GM21447 (cell line): ENCODE results near the gene MBLAC1.
"Not testable (repeated sequence)": the region's sequence is repeated elsewhere in the genome, so short reads cannot be mapped to it uniquely, and the experiment has no call there.

Experiments
- ATAC-seq: cut with Tn5 transposase; IDR thresholded peaks from one replicate; pipeline ENCODE4 v1.9.1; 2021; ENCODE audit not compliant: unreplicated experiment

Gene MBLAC1

DNA sequence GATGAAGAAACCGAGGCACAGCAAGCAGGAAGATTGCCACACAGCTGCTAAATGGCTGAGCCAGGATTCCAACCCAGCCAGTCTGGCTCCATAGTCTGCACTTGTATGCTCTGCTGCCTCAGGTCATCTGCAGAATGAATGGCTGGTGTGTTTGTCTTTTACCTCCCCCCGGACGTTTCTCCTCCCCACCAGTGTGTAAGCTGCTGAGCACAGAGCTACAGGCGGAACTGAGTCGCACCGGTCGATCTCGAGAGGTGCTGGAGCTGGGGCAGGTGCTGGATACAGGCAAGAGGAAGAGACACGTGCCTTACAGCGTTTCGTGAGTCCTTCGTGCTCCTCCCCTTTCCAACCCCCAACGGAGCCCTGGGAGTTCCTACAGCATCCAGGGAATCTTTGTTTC lies 4.7 kb upstream of the MBLAC1 start:
- ATAC-seq = no peak

DNA sequence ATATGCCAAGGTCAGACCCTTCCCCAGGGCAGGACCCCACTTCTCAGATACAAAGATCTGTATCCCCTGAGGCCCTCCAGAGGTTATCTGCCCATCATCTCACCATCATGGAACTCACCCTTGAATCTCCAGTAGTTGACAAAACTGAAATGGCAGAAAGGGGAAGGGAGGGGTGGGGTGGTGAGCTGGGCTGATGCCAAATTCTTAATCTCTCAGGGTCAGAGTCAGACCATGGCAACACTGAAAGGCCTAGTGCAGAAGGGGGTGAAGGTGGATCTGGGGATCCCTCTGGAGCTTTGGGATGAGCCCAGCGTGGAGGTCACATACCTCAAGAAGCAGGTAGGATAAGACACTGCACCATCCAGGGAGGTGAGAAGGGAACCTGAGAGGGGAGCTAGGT lies 4.2 kb upstream of the MBLAC1 start:
- no peak for ATAC-seq

DNA sequence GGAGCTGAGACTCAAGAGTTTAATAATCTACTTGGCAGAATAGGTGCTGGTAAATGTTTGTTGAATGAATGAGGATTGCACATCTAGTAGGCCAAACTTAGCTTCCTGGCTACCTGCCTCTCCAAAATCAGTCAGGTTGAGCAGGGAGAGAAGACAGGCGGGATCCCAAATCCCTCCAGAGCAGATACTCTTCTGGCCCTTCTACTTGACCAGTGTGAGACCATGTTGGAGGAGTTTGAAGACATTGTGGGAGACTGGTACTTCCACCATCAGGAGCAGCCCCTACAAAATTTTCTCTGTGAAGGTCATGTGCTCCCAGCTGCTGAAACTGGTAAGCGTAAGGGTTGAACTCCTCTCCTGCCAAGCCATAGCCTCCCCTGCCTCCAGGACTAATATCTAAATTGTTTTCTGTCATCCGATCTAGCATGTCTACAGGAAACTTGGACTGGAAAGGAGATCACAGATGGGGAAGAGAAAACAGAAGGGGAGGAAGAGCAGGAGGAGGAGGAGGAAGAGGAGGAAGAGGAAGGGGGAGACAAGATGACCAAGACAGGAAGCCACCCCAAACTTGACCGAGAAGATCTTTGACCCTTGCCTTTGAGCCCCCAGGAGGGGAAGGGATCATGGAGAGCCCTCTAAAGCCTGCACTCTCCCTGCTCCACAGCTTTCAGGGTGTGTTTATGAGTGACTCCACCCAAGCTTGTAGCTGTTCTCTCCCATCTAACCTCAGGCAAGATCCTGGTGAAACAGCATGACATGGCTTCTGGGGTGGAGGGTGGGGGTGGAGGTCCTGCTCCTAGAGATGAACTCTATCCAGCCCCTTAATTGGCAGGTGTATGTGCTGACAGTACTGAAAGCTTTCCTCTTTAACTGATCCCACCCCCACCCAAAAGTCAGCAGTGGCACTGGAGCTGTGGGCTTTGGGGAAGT lies 2.2 kb upstream of the MBLAC1 start:
- ATAC-seq = no peak

DNA sequence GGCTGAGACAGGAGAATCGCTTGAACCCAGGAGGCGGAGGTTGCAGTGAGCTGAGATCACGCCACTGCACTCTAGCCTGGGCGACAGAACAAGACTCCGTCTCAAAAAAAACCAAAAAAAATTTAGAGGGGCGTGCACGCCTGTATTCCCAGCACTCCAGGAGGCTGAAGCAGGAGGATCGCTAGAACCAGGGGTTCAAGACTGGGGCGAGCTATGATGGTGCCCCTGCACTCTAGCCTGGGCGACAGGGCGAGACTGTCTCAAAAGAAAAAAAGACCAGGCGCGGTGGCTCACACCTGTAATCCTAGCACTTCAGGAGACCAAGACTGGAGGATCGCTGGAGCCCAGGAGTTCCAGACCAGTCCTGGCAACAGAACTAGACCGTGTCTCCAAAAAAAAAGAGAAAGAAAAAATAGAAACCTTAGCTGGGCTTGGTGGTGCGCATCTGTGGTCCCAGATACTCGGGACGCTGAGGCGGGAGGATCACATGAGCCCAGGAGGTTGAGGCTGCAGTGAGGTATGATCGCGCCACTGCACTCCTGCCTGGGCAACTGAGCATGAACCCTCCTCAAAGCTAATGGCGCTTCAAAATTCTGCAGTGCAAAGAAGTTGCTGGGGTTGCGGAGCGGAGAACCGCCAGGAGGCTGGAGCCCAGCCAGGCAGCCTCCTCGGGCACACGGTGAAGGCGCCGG lies 382 bp upstream of the MBLAC1 start:
- no peak for ATAC-seq

DNA sequence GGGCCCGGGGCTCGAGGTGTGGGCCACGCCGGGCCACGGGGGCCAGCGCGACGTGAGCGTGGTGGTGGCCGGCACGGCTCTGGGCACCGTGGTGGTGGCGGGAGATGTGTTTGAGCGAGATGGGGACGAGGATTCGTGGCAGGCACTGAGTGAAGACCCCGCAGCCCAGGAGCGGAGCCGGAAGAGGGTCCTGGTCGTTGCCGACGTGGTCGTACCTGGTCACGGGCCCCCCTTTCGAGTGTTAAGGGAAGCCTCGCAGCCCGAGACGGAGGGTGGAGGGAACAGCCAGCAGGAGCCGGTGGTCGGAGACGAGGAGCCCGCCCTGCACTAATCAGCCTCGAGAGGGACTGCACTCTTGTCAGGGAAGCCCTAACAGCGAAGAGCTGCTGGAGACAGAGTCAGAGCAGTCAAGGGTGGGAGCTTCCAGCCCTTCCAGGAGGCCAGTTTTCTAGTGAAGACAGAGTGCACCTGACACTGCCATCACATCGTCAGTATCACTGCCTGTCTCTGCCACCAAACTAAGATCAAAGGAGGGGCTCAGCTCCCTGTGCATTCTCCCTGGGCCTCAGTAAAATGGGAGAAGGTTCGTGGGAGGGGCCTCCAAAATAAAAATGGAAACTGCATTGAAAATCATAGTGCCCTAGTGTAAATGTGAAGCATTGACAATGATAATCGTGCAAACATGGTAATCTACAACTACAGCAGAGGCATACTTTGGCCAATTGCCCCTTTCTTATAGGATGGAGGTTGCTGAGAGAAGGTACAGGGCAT lies 1.3 kb downstream of the MBLAC1 start:
- no peak for ATAC-seq

DNA sequence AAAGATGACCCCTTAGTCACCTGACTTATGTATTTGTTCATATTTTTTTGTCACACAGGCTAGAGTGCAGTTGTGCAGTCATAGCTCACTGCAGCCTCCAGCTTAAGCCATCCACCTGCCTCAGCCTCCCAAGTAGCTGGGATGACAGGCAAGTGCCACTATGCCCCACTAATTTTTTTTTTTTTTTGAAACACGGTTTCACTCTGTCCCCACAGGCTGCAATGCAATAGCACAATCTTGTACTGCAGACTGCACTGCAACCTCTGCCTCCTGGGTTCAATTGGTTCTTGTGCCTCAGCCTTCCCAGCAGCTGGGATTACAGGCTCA lies 1.8 kb downstream of the MBLAC1 start:
- ATAC-seq = no peak

DNA sequence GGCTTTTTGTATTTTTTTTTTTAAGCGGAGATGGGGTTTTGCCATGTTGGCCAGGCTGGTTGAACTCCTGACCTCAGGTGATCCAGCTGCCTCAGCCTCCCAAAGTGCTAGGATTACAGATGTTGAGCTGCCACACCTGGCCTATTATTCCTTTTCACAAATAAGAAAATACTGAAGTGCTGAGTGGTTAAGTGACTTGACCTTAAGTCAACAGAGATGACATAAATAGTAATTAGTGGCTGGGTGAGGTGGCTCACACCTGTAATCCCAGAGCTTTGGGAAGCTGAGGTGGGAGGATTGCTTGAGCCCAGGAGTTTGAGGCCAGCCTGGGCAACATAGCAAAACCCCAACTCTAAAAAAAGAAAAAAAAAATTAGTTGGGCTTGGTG lies 3.4 kb downstream of the MBLAC1 start:
- not testable (repeated sequence) for ATAC-seq

DNA sequence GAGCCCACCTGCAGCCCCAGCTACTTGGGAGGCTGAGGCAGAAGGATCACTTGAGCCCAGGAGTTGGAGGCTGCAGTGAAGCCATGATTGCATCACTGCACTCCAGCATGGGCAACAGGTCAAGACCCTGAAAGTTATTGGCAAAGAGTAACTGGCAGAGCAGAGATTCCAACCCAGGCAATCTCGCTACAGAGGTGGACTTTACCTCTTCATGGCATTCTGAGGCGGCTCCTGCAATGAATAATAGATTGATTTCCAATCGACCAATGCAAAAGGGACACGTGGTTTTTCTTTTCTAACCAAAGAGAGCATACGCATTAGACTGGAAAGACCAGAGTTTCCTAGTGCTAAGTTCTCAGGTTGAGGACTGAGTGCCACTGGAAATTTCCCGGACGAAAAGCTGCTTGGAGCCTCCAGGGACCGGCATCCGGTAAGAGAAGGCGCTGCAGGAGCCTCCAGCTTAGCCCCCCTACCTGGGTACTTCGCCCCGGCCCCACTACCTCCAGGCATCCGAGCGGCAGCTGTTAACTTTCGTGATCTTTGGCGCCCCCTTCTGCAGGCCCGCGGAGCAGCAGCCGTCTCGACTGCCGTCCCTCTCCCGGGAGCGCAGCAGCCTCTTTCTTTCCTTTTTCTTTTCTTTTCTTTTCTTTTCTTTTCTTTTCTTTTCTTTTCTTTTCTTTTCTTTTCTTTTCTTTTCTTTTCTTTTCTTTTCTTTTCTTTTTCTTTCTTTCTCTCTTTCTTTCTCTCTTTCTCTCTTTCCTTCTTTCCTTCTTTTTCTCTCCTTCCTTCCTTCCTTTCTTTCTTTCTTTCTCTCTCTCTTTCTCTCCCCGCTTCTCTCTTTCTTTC lies 4.1 kb downstream of the MBLAC1 start:
- no peak for ATAC-seq

DNA sequence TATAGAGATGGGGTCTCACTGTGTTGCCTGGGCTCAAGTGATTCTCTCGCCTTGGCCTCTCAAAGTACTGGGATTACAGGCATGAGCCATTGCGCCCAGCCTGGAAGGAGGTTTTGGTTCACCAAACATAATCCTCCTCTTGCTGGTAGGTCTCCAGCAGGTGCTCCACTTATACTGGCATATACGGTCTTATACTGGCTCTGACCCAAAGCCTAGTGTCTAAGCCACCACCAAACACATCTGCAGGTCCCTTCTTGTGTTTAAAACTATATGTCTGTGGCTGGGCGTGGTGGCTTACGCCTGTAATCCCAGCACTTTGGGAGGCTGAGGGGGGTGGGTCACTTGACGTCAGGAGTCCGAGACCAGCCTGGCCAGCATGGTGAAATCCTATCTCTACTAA lies 5.4 kb downstream of the MBLAC1 start:
- no peak for ATAC-seq

DNA sequence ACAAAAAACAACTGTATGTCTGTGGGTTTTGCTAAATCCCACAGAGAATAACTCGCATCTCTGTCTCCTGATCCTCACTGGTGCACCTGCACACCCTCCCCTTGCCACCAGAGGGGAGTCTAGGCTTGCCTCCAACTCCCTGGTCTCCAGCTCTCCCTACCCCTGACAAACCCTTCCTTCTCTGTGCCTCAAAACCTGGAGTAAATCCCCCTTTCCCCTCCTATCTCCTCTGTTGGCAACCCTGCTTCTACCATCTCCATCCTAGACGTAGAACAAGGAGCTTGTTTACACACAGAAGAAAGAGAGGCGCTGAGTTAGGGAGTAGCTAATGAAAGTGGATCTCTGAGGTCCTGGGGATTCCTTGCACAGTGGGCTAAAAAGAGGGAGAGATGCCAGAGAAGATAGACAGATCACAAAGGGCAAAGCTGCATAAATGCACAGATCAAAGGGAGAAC lies 6.0 kb downstream of the MBLAC1 start:
- ATAC-seq = no peak

DNA sequence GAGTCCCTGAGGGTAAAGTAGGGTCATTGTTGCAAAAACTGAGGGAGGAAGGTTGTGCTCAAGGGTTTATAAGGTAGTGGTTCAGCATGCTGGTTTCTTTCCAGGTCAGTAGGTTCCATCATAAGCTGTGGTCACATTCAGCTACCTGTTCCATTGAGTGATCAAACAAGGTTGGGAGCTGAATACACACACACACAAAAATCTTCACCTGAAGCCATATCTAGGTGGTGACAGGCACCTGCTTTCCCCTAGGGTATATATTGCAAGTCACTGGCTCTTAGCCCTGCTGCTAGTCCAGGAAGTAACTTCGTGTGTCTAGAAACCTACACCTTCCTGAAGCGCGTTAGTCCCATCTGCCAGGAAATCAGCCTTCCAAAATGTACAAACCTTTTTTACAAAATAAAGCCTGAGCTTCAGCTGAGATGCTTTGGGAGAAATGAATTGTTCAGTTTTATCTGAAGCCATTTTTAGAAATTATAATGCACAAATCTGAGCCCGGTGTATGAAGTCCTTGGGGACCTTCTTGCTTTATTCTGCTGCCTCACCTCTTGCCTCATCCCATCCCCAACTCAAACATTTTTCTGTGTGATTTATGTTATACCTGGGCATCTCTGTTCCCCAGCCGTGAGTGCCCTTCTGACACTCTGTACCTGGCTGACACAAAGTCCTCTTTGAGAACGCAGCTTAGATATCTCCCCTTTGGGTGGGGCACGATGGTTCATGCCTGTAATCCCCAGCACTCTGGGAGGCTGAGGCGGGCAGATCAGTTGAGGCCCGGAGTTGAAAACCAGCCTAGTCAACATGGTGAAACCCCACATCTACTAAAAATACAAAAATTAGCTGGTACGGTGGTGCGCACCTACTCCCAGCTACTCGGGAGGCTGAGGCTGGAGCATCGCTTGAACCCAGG lies 11.3 kb downstream of the MBLAC1 start:
- ATAC-seq = no peak

DNA sequence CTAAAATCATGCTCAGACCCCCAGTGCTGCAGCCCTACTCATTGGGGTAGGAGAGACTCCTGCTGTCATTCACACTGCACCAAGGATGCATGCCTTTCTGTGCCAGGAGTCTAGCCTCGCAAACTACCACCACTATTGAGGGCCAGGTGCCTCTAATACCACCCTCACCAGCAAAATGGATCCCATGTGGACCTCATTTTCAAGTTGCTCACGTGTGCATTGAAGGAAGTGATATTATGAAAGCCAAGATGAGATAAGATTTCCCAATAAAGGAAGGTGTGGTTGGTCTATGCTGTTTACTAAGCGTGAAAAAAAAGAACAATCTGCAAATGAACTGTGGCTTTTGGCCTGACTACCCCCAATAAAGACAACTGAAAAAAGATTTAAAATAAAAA lies 14.8 kb downstream of the MBLAC1 start:
- no peak for ATAC-seq

DNA sequence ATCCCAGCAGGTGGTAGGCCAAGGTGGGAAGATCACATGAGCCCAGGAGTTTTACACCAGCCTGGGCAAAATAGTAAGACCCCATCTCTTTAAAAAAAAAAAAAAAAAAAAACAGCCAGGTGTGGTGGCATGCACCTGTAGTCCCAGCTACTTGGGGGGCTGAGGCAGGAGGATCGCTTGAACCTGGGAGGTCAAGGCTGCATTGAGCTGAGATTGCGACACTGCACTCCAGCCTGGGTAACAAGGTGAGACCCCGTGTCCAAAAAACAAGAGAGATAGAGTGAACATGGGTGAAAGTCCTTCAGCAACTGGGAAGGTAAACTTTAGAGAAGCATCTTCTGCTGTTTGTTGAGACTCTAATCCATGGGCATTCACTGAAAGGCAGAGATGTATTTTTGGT lies 15.7 kb downstream of the MBLAC1 start:
- no peak for ATAC-seq

DNA sequence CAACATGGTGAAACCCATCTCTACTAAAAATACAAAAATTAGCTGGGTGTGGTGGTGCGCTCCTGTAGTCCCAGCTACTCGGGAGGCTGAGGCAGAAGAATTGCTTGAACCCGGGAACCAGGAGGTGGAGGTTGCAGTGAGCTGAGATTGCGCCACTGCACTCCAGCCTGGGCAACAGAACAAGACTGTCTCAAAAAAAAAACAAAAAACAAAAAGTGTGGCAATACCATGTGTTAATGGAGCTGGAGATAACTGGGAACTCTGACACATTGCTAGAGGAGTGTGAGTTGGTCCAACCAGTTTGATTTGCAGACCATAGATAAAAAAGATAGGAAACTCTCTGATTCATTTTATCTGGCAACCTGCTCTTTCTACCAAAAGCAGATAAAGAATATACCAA lies 19.6 kb downstream of the MBLAC1 start:
- ATAC-seq = not testable (repeated sequence)

DNA sequence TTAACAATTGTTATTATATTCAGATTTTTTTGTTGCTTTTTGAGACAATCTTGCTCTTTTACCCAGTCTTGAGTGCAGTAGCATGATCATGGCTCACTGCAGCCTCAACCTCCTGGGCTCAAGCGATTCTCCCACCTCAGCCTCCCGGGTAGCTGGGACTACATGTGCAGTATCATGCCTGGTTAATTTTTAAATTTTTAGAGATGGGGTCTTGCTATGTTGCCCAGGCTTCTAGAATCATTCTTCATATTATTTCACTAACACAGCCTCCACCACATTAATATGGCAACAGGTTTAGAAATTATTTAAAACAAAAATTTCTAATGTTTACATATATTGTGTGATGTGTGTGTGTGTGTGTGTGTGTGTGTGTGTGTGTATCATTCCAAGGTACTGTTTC lies 20.5 kb downstream of the MBLAC1 start:
- no peak for ATAC-seq

DNA sequence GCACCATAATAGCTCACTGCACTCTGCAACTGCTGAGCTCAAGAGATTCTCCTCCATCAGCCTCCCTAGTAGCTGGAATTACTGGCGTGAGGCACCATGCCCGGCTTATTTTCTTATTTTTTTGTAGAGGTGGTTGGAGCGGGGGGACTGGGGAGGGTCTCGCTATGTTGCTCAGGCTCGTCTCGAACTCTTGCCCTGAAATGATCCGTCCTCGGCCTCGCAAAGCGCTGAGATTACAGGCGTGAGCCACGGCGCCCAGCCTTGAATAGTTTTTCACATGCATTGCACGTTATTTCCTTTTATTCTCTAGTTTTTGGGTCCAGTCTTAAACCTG lies 21.4 kb downstream of the MBLAC1 start:
- ATAC-seq = no peak

DNA sequence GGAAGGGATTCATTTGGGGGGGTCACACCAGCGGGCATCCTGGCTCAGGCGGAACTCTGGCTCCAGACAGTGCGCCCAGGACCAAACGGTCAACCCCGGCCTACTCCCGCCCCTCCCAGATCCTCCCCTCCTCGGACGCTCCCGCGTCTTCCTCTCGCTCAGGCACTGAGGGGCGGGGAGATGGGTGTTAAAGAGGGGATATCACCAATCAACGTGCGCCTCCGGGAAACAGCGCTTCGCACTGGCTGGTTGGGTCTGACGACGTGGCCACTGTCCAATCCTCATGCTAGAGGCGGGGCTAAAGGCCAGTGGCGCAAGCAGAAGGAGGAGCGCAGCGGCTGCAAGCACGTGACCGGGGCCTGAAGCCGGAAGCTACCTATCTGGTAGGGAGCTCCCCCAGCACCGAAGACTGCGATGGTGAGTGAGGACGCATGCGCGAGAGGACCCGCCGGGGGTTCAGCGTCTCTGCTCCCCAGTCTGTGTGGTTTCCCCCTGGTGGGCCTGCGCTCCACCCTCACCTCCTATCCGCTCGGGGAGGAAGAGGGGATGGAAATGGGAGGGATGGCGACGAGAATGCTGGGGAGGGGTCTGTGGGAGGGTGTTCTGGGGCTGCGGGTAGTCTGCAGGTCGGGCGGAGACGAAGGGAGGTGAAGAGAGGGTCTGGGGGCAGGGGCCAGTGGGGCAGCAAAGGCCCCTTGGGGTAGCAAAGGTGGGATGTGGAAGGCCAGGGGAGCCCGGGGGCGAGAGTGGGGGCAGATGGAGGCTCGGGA lies 22.0 kb downstream of the MBLAC1 start, which contains the start of gene LAMTOR4:
Gene LAMTOR4 (plus strand): TSS at position 360 of the 770 bp plus-strand sequence. CDS start 55 bp downstream, at position 415.
- ATAC-seq = peak; percentile 98

DNA sequence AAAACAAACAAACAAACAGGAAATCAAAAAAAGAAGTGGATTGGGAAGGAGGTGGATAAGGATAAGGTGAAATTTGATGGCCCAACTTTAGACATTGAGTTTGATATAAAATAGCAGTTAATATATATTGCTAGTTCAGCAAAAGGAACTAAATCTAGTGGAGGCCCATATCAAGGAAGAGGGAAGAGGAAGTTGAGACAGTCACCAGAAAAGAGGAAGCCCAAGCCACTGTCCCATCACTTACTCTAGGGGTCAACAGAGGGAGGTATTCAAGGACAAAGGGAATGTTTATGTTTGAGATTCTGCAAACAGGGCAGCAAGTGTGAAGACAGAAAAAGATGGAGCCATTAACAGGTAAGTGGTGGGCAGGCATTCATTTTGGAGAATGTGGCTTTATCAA lies 25.6 kb downstream of the MBLAC1 start:
- ATAC-seq = no peak
